Posterior vena cava (tissue), 2 donors: Measurements from ENCODE around the gene CD40. TPM values are rescaled to one million over a fixed set of nuclear protein-coding genes. Genes with fewer than 3 reads are reported as not detected.
A peak's percentile ranks its signal among the peaks of the same experiment; 100 is the strongest.

Experiments used
- DNase-seq: peaks from one replicate; pipeline ENCODE4 v3.0.0-alpha.2; 2020; ENCODE audit warnings: low spot score
- intact Hi-C, 2 donors: fragments of 100-400 bp; cut with DNase I; formaldehyde crosslinking; loops; one replicate each; pipeline versions ENCODE4 v1.14.1 to v1.14.2; 2022 to 2023
- total RNA-seq, 2 donors: library from RNA; stranded (reverse); fragmentation: NEBNext Ultra II Directional; extraction: Animal tissue kit (Norgen Biotek cat#: 25700); gene quantifications; one replicate each; pipeline ENCODE4 v1.2.1, GENCODE V29; 2021
- donor health status: DM: yes; HTN: yes; CAD: no.
- donor health status: DM: yes; HTN: yes; CAD: no.

The CD40 gene
- total RNA-seq, 2 donors from 2014 or later = 9.6 to 11.3 TPM

DNA sequence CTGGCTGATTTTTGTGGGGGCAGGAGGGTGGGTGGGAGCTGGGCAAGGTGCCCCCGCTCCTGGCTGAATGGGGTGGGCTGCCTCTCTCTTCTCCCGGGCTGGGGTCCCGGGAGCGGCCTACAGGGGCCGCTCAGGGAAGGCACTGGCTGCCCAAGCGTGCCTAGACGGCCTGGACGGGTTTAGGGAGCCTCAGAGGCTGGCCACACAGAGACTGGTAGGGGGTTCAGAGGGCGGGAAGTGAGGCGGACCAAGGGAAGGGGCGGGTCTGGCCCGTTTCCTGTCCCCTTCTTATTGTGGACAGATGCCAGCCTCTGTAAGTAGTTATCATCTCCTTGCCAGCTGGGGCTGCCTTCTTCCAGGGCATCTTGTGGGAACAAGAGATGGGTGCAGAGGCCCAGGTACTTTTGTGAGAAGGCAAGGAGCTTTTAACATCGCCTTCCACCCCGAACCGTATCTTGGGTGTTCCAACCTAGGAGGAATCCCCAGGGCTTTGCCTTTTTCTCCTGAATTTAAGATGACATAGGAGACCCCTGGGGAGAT is 437 bp downstream of the CD40 start:
- peak; percentile 80 for DNase-seq
- intact Hi-C loops = no loop called here

DNA sequence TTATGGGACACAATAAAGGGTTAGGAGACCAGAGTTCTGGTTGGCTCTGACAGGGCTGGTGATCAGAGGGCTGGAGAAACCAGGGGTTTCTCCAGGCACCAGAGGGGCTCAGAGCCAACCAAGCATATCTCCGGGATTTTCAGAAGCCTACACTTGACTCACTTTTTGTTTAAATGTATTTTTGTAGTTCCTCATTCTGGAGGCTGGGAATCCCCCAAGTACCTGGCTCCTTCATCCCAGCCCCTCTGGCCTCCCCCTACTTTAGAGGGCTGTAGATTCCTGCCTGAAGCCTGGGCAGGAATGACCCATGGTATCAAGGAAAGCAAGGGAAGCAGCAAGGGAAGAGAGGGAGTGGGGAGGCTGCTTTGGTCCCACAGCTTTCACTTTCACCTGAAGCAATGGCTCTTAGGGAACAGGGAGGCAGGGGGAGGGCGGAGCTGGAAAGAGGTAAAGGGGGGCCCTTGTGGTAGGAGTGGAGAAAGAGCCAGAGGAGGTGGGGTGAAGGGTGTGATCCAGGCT is 973 bp downstream of the CD40 start:
- DNase-seq = no peak
- intact Hi-C loops = no loop called here

DNA sequence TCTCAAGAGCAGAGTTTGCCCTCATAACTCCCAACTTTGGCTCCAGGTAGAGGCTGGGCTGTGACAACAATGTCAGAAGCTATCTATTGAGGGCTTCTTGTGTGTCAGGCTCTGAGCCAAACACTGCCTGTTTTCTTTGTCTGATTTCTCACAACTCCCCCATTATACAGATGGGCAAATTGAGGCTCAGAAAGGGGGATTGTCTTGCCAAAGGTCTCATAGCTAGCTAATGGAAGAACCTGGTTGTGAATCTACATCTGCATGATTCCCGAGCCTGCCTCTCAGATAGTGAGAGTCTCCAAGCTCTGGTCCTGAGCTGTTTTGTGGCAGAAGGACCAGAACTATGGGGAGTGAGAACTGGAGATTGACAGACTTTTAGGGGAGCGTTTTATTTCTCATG is 1.4 kb downstream of the CD40 start:
- no peak for DNase-seq
- intact Hi-C loops = no loop called here

DNA sequence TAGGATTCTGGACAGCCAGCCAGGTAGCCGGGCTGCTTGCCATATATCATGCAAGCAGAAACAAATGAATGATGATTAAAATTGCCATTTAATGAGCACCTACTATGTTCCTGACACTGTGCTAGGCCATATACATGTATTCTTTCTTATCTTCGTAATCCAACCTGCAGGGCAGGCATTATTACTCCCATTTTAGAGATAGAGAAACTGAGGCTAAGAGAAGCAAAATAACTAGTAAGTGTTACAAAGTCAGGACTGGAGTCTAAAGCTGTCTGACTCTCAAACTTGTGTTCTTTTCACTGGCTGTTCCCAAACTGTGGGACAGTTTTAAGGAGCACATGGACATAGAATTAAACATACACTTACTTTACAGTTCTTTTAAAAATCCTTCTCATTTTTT is 2.0 kb downstream of the CD40 start:
- no peak for DNase-seq
- intact Hi-C loops = no loop called here

DNA sequence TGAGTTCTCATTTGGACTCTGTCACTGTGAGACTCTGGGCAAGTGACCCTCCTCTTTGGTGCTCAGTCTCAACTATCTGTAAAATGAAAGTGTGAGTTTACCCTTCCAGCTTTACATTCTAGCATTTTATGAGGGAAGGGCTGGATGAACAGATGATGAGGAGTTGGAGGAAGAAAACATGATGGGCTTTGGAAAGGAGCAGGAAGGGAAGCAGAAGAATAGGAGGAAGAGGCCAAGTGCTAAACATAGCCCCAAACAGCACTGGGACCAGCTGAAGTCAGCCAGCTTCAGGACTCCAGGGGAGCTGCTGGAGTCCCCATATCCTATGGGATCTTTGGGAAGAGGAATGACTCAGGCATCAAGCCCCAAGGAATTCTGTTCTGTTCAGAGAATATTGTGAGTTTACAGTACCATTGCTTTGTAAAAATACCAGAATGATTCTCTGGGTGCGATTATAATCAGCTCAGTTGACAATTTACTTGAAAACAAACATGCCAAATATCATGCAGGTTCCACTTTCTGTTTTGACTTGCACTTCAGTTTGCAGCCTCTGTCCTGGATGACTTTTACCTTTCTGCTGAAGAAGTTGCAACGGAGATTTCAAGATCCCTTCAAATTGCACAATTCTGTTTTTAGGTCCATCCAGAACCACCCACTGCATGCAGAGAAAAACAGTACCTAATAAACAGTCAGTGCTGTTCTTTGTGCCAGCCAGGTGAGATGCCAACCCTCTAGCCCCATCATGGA is 3.2 kb downstream of the CD40 start:
- intact Hi-C loops = no loop called here
- DNase-seq = peak; percentile 38

DNA sequence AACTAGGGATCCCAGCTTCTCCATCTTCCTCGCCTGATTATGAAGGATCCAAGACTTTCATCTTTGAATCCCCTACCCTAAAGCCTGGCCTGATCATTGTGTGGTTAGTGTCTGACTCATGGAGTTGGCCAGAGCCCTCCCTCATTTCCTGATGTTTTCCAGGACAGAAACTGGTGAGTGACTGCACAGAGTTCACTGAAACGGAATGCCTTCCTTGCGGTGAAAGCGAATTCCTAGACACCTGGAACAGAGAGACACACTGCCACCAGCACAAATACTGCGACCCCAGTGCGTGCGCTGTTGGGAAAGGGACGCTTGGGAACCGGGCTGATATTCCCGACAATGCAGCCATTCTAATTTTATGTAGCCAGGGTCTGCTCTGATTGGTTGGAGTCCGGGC is 4.0 kb downstream of the CD40 start:
- intact Hi-C loops = no loop called here

DNA sequence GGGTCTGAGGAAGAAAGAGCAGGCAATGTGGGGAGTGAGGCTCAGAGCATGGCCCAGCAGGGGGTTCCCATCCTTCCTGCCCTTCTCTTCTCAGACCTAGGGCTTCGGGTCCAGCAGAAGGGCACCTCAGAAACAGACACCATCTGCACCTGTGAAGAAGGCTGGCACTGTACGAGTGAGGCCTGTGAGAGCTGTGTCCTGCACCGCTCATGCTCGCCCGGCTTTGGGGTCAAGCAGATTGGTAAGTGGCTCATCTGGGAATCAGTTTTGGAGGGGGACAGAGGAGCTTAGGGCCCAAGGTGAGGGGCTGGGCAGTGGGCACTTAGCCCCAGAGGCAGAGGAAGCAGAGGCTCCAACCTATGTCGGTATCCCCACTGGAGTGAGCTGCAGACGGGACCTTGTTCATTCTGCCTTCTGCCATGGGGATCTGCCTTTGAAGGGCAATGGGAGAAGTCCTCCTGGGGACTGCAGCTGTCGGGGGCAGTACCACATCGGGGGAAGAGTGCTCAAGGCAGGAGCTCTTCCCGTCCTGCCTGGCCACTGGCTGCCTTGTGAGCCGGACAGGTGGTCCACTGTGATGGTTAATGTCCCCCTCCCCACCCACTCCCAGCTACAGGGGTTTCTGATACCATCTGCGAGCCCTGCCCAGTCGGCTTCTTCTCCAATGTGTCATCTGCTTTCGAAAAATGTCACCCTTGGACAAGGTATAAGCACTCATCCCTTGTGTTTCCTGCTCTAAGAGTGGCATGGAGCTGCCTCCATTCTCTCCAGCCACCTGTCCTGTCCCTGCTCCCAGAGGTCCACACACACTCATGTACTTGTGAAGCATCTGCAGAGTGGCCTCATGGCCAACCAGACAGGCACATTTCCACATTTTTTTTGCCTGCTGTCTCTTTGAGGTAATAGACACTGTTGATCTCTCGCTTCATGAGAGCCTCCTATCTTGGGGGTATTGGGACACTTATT is 4.7 kb downstream of the CD40 start:
- DNase-seq = peak; percentile 74
- intact Hi-C loops = no loop called here

More for the DNA sequence above, 4.0 kb downstream of the CD40 start:
- peak; percentile 43 for DNase-seq

DNA sequence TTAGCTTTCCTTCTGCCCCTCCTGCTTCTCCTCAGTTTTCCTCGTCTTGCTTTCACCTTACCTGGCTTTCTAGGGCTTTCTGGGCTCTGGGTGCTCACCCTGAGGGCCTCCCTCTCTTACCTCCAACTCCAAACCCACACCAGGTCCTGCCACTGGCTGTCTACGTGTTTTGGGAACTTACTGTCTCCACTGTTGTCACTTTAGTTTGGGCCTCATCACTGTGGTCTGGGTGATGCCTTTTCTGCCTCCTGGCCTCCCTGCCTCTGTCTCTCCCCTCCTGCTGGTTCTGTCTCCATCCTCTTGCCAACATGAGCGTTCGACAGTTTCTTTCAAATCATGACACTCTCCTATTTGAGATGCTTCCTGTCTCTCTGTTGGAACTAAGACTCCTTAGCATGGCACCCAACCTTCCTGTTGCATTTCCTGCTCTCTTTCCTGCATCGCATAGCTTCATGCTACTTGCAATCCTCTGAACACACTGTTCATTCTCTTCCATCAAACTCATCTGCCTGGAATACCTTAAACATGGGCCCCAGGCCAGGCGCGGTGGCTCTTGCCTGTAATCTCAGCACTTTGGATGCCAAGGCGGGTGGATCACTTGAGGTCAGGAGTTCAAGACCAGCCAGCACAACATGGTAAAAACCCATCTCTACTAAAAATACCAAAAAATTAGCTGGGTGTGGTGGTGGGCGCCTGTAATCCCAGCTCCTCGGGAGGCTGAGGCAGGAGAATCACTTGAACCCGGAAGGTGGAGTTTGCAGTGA is 5.5 kb downstream of the CD40 start:
- intact Hi-C loops = no loop called here
- DNase-seq = peak; percentile 75

DNA sequence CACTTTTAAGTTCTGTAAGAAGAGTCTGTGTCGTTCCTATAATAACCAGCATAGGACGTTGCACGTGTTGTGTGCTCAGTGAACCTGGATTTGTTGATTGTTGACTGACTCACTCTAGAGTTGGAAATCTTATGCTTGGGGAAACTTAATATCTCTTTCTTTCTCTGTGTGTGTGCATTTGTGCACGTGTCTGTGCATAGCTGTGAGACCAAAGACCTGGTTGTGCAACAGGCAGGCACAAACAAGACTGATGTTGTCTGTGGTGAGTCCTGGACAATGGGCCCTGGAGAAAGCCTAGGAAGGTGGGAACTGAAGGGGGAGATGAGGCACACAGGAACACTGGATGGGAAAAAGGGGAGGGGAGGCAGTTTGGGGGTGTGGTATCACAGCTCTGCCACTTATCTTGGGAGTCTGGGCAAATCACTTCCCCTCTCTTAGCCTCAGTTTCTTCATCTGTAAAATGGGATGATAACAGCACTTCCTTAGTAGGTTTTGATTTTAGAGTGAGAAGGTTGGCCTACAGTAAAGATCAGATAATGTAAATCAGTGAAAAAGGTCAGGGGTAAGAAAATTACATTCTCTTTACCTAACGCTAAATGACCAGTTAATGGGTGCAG is 8.4 kb downstream of the CD40 start:
- intact Hi-C loops = no loop called here

DNA sequence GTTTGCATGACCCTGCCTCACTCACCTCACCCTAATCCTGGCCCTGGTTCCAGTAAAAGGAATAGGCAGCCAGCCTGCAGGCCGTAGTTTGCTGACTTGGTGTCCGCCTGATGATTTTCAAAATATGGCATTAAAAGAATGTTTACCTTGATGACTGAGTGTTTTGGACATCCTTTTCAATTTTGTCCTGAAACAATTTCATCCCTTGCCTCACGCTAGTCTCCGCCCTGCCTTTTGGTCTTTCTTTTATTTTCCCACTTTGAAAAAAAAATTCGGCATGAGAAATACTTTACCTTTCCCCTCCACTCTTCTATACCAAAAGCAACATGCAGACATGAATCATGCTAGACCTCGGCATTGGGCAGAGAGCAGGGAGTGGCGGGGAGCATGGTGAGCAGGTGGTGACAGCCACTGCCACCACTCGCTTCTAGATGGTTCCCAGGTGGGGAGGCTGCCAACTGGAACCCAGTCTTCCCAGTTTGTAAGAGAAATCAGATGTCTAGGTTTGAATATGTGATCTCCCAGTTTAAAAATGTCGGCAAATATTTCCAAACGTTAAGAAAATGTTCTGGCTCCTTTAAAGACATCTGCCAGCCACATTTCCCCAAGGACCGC is 9.4 kb downstream of the CD40 start:
- intact Hi-C loops = no loop called here
- DNase-seq = no peak

More for the DNA sequence above, 8.4 kb downstream of the CD40 start:
- DNase-seq = no peak

DNA sequence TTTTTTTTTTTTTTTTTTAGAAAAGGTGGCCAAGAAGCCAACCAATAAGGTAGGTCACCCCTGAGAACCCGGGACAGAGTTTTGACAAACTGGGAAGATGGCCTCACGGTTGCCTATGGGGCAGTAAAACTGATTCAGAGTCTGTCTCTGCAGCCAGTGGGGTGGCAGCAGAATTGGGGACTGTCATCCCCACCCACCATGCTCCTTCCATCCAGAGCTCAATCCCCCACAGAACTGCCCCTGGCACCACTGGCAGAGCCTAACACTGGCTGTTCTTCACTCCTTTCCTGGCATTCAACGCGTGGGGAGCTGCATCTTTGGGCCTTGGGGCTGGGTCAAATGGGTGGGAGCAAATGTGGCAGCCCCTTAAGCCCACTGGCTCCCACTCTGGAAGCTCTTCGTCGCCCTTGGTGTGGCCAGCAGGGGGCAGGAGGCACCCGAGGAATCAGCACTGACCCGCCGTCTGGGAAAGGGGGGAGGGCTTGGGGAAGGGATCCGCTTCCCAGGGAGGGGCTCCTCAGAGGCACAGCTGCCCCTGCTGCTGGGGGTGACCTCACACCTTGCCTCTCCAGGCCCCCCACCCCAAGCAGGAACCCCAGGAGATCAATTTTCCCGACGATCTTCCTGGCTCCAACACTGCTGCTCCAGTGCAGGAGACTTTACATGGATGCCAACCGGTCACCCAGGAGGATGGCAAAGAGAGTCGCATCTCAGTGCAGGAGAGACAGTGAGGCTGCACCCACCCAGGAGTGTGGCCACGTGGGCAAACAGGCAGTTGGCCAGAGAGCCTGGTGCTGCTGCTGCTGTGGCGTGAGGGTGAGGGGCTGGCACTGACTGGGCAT is 10.4 kb downstream of the CD40 start:
- peak; percentile 79 for DNase-seq
- intact Hi-C loops = no loop called here

DNA sequence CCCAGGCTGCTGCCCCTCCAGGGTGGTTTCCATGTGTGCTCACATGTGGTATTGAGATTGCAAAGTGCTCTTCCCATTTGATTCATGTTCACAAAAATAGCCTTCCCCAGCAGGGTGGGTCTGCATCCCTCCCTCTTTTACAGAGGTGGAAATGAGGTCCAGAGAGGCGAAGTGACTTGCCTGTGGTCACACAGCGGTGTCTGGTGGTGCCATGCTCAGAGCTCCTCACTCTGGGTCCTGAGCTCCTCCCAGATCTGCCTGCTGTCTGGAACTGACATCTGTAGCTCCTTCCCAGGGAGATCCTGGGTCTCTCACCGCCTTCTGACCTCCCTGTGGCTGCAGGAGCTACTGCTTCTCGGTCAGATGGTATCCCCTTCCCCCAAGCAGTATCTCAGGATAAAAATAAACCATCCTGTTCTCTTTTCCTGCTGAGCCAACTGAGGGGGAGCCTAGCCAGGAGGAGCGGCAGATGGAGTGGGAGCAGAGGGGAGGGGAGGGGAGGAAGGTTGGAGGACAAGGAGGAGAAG is 11.9 kb downstream of the CD40 start:
- intact Hi-C loops = loop anchor here in 1 of 2 donors (10.0 kb wide), 1 partner anchor 215 kb away; no protein-coding TSS in a partner anchor

DNA sequence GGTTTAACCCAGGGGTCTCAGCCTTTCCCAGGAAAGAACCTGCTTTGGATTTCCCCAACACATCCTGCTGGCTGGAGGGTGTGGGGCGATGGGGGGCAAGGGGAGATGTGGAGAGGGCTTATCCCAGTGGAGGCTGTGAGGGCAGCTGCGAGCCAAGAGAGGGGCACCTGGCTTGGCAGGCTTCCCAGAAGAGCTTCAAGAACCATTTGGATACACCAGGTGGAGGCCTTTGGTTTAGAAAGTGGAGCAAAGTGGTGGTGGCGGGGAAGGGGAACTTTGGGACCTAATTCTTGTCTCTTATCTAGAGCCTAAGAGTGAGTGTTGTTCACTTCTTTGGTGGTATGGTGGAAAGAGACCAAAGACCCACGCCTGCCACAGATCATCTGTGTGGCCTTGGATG is 12.4 kb downstream of the CD40 start:
- intact Hi-C loops = loop anchor here in 1 of 2 donors (10.0 kb wide), 1 partner anchor 214 kb away; no protein-coding TSS in a partner anchor

More for the DNA sequence above, 11.9 kb downstream of the CD40 start:
- no peak for DNase-seq

DNA sequence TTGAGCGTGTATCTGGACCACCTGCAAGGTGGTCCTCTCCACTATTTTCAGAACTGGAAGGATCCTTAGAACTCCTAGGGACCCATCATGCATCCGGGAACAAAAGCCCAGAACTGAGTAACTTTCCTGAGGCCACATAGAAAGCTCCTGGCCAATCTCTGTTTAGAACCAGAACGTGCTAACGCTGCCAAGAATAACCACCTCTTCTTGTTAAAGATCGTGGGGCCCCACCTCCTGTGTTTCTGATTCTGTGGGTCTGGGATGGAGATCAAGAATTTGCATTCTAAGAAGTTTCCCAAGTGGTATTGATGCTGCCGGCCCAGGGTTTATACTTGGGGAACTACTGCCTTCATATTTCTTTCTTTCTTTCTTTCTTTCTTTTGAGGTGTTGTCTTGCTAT is 13.3 kb downstream of the CD40 start:
- DNase-seq = peak; percentile 36
- intact Hi-C loops = loop anchor here in 1 of 2 donors (10.0 kb wide), 1 partner anchor 213 kb away; no protein-coding TSS in a partner anchor

More for the DNA sequence above, 12.4 kb downstream of the CD40 start:
- DNase-seq = peak; percentile 64

DNA sequence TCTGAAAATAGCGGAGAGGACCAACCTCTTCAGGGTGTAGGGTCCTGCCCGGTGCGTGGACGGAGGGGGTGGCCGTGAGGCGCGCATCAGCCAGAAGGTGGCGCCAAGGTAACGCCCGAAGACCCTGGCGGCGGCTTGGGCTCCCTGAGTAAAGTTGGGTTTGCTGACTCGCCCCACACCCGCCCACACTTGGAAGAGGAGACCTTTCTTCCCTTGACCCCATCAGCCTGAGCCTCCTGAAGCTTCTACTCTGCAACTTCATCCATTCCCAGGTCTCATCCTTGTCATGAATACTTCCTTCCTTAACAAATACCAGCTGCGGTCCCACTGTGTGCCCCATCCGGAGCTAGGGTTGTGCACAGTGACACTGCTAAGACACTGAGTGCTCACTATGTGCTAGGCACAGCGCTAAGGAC is 14.6 kb downstream of the CD40 start:
- intact Hi-C loops = loop anchor here in 1 of 2 donors (10.0 kb wide), 1 partner anchor 212 kb away; no protein-coding TSS in a partner anchor
- peak; percentile 92 for DNase-seq

DNA sequence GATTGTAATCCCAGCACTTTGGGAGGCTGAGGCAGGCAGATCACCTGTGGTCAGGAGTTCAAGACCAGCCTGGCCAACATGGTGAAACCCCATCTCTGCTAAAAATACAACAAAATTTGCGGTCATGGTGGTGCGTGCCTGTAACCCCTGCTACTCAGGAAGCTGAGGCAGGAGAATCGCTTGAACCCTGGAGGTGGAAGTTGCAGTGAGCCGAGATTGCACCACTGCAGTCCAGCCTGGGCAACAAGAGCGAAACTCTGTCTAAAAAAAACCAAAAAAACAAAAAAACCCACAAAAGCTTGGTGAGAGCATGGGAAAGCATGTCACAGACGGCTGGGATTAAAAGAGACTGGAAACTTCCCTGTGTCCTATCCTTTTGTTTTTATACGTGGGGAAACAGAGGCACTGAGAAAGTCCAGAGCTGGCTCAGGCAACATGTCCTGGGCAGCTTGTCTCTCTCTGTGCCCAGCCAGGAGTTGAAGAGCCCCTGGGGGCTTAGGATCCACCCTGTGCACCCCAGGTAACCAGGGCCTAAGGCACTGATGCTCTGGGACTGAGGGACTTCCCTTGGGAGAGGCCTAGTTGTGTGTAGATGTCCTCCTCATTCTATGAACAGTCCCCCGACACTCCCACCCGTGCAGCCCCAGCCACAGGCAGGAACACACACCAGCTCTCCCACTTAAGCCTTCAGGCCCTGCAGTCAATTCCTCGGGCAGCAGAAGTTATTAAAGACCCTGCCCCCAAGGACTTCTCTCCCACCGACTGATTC is 16.0 kb downstream of the CD40 start:
- intact Hi-C loops = loop anchor here in 1 of 2 donors (10.0 kb wide), 1 partner anchor 211 kb away; no protein-coding TSS in a partner anchor
- peak; percentile 31 for DNase-seq
